ENCODE measurements around the gene MICAL3.

Gene MICAL3

GRCh38 chr22:17783773-17784480 lies 240.4 kb downstream of the MICAL3 start:
- in situ Hi-C loops (cut with HindIII; ENCODE audit: low sequenced_read_pairs) = no loop called here

- in situ Hi-C loops (cut with HindIII; ENCODE audit: low sequenced_read_pairs) = no loop called here
Observed at GRCh38 chr22:17783312-17783711, 241.0 kb downstream of the MICAL3 start.

- in situ Hi-C loops (cut with HindIII; ENCODE audit: low sequenced_read_pairs) = no loop called here
Observed at GRCh38 chr22:17782621-17783020, 241.7 kb downstream of the MICAL3 start.

- in situ Hi-C loops (cut with HindIII; ENCODE audit: low sequenced_read_pairs) = no loop called here
Observed at GRCh38 chr22:17782158-17782557, 242.2 kb downstream of the MICAL3 start.

- in situ Hi-C loops (cut with HindIII; ENCODE audit: low sequenced_read_pairs) = no loop called here
Observed at GRCh38 chr22:17781319-17782031, 242.9 kb downstream of the MICAL3 start.

- in situ Hi-C loops (cut with HindIII; ENCODE audit: low sequenced_read_pairs) = no loop called here
Observed at GRCh38 chr22:17780741-17781318, 243.5 kb downstream of the MICAL3 start.

- in situ Hi-C loops (cut with HindIII; ENCODE audit: low sequenced_read_pairs) = no loop called here
Observed at GRCh38 chr22:17780116-17780740, 244.1 kb downstream of the MICAL3 start.

GRCh38 chr22:17779286-17780115 lies 244.9 kb downstream of the MICAL3 start:
- in situ Hi-C loops (cut with HindIII; ENCODE audit: low sequenced_read_pairs) = no loop called here

GRCh38 chr22:17778412-17778976 lies 245.9 kb downstream of the MICAL3 start:
- in situ Hi-C loops (cut with HindIII; ENCODE audit: low sequenced_read_pairs) = no loop called here

- in situ Hi-C loops (cut with HindIII; ENCODE audit: low sequenced_read_pairs) = no loop called here
Observed at GRCh38 chr22:17777717-17778044, 246.7 kb downstream of the MICAL3 start.

- in situ Hi-C loops (cut with HindIII; ENCODE audit: low sequenced_read_pairs) = no loop called here
Observed at GRCh38 chr22:17777005-17777716, 247.2 kb downstream of the MICAL3 start.

GRCh38 chr22:17775781-17776465 lies 248.4 kb downstream of the MICAL3 start:
- in situ Hi-C loops (cut with HindIII; ENCODE audit: low sequenced_read_pairs) = no loop called here

GRCh38 chr22:17774926-17775685 lies 249.3 kb downstream of the MICAL3 start:
- in situ Hi-C loops (cut with HindIII; ENCODE audit: low sequenced_read_pairs) = no loop called here

- in situ Hi-C loops (cut with HindIII; ENCODE audit: low sequenced_read_pairs) = no loop called here
Observed at GRCh38 chr22:17774206-17774925, 250.0 kb downstream of the MICAL3 start, which contains the start of gene BID. BID (minus strand) TSS chr22:17774469; CDS start chr22:17750116, 24,353 bp downstream.

- in situ Hi-C loops (cut with HindIII; ENCODE audit: low sequenced_read_pairs) = no loop called here
Observed at GRCh38 chr22:17773606-17774205, 250.7 kb downstream of the MICAL3 start.

- in situ Hi-C loops (cut with HindIII; ENCODE audit: low sequenced_read_pairs) = no loop called here
Observed at GRCh38 chr22:17772958-17773605, 251.3 kb downstream of the MICAL3 start.
